ENCODE measurements around the gene CLEC16A. TPM values are rescaled to one million over a fixed set of nuclear protein-coding genes. Genes with fewer than 3 reads are reported as not detected.

CLEC16A gene
- total RNA-seq, 4 donors from 2014 or later, result 29.5 to 58.8 (median 48.4) TPM

DNA sequence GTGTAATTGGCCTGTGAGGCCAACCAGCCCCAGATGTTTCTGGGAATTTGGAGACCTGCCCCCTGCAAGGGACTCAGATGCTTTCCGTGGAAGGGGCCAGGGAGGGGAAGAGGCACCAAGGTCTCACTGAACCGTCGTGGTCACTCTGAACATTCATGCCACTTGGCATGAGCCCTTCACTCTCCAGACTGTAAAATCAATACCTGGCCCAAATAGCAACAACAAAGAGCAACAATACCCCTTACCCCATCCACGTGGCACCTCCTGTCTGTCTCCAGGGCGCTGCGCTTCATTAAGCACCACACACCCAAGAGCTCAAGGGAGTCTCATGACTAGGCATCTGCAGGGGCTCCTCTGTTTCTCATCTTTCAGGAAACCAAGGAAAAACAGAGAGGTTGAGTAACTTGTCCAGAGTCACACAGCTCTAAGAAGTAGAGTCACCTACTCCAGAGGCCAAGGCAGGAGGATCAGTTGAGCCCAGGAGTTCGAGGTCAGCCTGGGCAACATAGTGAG, 258.8 kb downstream of the CLEC16A start:
- no peaks in the 10 kb centered on the region for H3K27me3 ChIP-seq
- DNase-seq, result peak in 1 of 2 donors; percentile 15
- no peak overlapping the region for H3K4me3 ChIP-seq (replicated peaks in 1 of 3)
- H3K9me3 ChIP-seq, result no peaks in the 10 kb centered on the region
- TF ChIP-seq CTCF (IDR thresholded peaks at IDR 0.05), result no peak
- TF ChIP-seq POLR2A (IDR thresholded peaks at IDR 0.05), result no peak
- WGBS, 2 donors, result 39 to 40% methylated on average over 7 of the region's 7 CpGs
- no peaks in the 10 kb centered on the region for H3K36me3 ChIP-seq
- intact Hi-C loops (cut with DNase I), result no loop called here
- H3K27ac ChIP-seq, result no peak overlapping the region
- peaks cover 0 to 28% of the 10 kb centered on the region in 2 donors for H3K4me1 ChIP-seq

GRCh38 chr16:11204513-11205047, 260.2 kb downstream of the CLEC16A start:
- TF ChIP-seq CTCF (IDR thresholded peaks at IDR 0.05) (no peak), POLR2A (IDR thresholded peaks at IDR 0.05) (no peak)
- intact Hi-C loops (cut with DNase I), result no loop called here
- H3K9me3 ChIP-seq, result no peaks in the 10 kb centered on the region
- H3K36me3 ChIP-seq, result no peaks in the 10 kb centered on the region
- no peak overlapping the region for H3K27ac ChIP-seq
- no peak for DNase-seq
- no peak overlapping the region for H3K4me3 ChIP-seq (replicated peaks in 1 of 3)
- peaks cover 0 to 33% of the 10 kb centered on the region in 2 donors for H3K4me1 ChIP-seq
- H3K27me3 ChIP-seq, result no peaks in the 10 kb centered on the region
- 78 to 82% methylated on average over 4 of the region's 4 CpGs for WGBS, 2 donors

DNA sequence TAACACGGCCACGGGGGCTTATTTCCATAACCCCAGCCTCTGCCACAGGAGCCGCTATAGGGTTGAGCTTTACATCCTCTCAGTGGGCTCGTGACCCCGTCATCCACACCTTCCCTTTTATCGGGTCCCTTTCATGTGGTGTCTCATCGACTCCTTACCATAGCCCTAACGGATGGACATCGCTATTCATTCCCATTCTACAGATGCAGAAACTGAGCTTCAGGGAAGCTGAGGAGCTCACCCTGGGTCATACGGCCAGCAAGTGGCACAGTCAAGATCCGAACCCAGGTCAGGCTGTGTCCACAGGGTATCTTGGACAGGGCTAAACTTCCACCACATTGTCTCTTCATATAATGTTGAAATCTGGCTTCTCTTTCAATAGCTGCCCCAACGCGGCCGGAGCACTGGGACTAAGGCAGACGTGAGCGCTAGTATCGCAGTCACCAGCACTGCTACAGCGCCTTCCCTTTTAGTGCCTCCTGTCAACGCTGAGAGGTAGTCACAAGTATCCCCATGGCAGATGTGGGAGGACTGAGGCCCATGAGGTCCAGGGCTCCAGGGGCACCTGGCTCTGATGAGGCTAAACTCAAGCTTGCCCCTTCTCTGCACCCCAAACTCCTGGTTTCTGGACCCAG, 260.8 kb downstream of the CLEC16A start:
- Histone ChIP-seq H3K4me3 (replicated peaks in 1 of 3) (no peak overlapping the region), H3K36me3 (no peaks in the 10 kb centered on the region), H3K27me3 (no peaks in the 10 kb centered on the region), H3K27ac (no peak overlapping the region), H3K4me1 (peaks cover 0 to 33% of the 10 kb centered on the region in 2 donors), H3K9me3 (no peaks in the 10 kb centered on the region)
- no peak for DNase-seq
- TF ChIP-seq CTCF (IDR thresholded peaks at IDR 0.05) (no peak), POLR2A (IDR thresholded peaks at IDR 0.05) (no peak)
- intact Hi-C loops (cut with DNase I), result no loop called here
- 91 to 92% methylated on average over 19 of the region's 19 CpGs for WGBS, 2 donors

GRCh38 chr16:11205754-11206581, 261.6 kb downstream of the CLEC16A start:
- Histone ChIP-seq H3K4me3 (replicated peaks in 1 of 3) (no peak overlapping the region), H3K4me1 (peaks cover 0 to 33% of the 10 kb centered on the region in 2 donors), H3K27me3 (no peaks in the 10 kb centered on the region), H3K27ac (no peak overlapping the region), H3K9me3 (no peaks in the 10 kb centered on the region), H3K36me3 (no peaks in the 10 kb centered on the region)
- DNase-seq, result no peak
- WGBS, 2 donors, result 72 to 79% methylated on average over 7 to 8 of the region's 13 CpGs
- TF ChIP-seq POLR2A (IDR thresholded peaks at IDR 0.05) (no peak), CTCF (IDR thresholded peaks at IDR 0.05) (no peak)
- intact Hi-C loops (cut with DNase I), result no loop called here

Data from thyroid gland (tissue), 4 donors.